ENCODE measurements around the gene PAOX. TPM values are rescaled to one million over a fixed set of nuclear protein-coding genes. Genes with fewer than 3 reads are reported as not detected.
A peak's percentile ranks its signal among the peaks of the same experiment; 100 is the strongest.

Gene PAOX
- total and polyA plus RNA-seq, 9 of the 15 experiments (the other 6 are each of a cell fraction or from before 2014, with no cell fraction given): 0.80 to 6.4 (median 2.6) TPM

- no peak overlapping the region for H3K4me2 ChIP-seq (ENCODE audit: insufficient read depth, low read length)
- H2AFZ ChIP-seq (ENCODE audit: low read depth, low read length): no peak overlapping the region
- 0 out of 2 replicates have a peak, but pooled peaks have one; percentile 12 for TF ChIP-seq ZNF121 (CRISPR knock-in tag; conservative IDR thresholded peaks at IDR 0.05)
- TF ChIP-seq ZNF165 (CRISPR knock-in tag; IDR thresholded peaks at IDR 0.05; ENCODE audit: borderline replicate concordance): no peak
- ATAC-seq (no peak), DNase-seq (ENCODE audit: extremely low read depth in 1 of 4, low spot score in 3 of 4) (no peak), FAIRE-seq (no peak)
- no peaks in the 10 kb centered on the region for H3K36me3 ChIP-seq (ENCODE audit: control insufficient read depth, insufficient read depth, low read length)
- no peaks in the 10 kb centered on the region; the same call in 2 of the 3 replicates for H3K79me2 ChIP-seq (ENCODE audit: control insufficient read depth, insufficient read depth, low read length)
- intact Hi-C loops (cut with micrococcal nuclease) (no loop called here), in situ Hi-C loops (cut with MboI) (no loop called here)
- H3K27ac ChIP-seq (ENCODE audit: extremely low read depth, low read depth, low read length): no peak overlapping the region
- peaks cover 0 to 30% of the 10 kb centered on the region in 2 experiments; a peak in 3 of 5 replicates for H3K4me1 ChIP-seq (replicated peaks in 1 of 2; ENCODE audit: control insufficient read depth in 2 of 2, insufficient read depth in 2 of 2, low read length in 2 of 2)
- no peaks in the 10 kb centered on the region for H3K27me3 ChIP-seq (ENCODE audit: control insufficient read depth in 2 of 2, insufficient read depth in 2 of 2, low read length in 2 of 2)
- 90% methylated on average over 2 of the region's 4 CpGs for WGBS (ENCODE audit: insufficient coverage, low coverage, missing lambda C conversion rate)
- H3K9ac ChIP-seq (ENCODE audit: insufficient read depth in 1 of 2, low read depth in 2 of 2, low read length in 2 of 2): no peak overlapping the region
- no peaks in the 10 kb centered on the region for H3K9me1 ChIP-seq (ENCODE audit: control insufficient read depth, insufficient read depth, low read length)
- H3K9me3 ChIP-seq (replicated peaks; ENCODE audit: control insufficient read depth, insufficient read depth, low read depth, low read length): no peaks in the 10 kb centered on the region
- no peak overlapping the region for H3K4me3 ChIP-seq
- ChIA-PET CTCF (ENCODE audit: low intra/inter-chr PET ratio) (no interaction called here), POLR2A (no interaction called here)
- BruUV-seq (replicated peaks): no TSS peak
- H4K20me1 ChIP-seq (replicated peaks; ENCODE audit: control insufficient read depth, insufficient read depth, low read length): no peaks in the 10 kb centered on the region
These were observed 4.5 kb downstream of the PAOX start for GRCh38 chr10:133383551-133383950.

GRCh38 chr10:133384071-133384470, 5.0 kb downstream of the PAOX start:
- H3K4me2 ChIP-seq (ENCODE audit: insufficient read depth, low read length): no peak overlapping the region
- no peaks in the 10 kb centered on the region; the same call in 2 of the 3 replicates for H3K79me2 ChIP-seq (ENCODE audit: control insufficient read depth, insufficient read depth, low read length)
- no peak for TF ChIP-seq NUFIP1 (IDR thresholded peaks at IDR 0.05; ENCODE audit: partially characterized antibody)
- no peak for TF ChIP-seq EP300 (IDR thresholded peaks at IDR 0.05; ENCODE audit: low read length)
- no peak for TF ChIP-seq AFF4 (CRISPR knock-in tag; IDR thresholded peaks at IDR 0.05)
- no peak for TF ChIP-seq HMGN3 (IDR thresholded peaks at IDR 0.05; ENCODE audit: borderline replicate concordance, extremely low read depth, insufficient read length, low read depth, low read length)
- no peak for TF ChIP-seq ZNF785 (CRISPR knock-in tag; IDR thresholded peaks at IDR 0.05)
- no peak for TF ChIP-seq COPS2 (conservative IDR thresholded peaks at IDR 0.05)
- no peak for TF ChIP-seq GTF2B (IDR thresholded peaks at IDR 0.05; ENCODE audit: extremely low read depth, insufficient read length)
- TF ChIP-seq ZNF695 (CRISPR knock-in tag; IDR thresholded peaks at IDR 0.05): no peak
- no peak for TF ChIP-seq ELK1 (CRISPR knock-in tag; IDR thresholded peaks at IDR 0.05)

More at GRCh38 chr10:133384071-133384470, 5.0 kb downstream of the PAOX start:
- no peaks in the 10 kb centered on the region for H3K36me3 ChIP-seq (ENCODE audit: control insufficient read depth, insufficient read depth, low read length)
- CTCF ChIA-PET (ENCODE audit: low intra/inter-chr PET ratio): no interaction called here
- FAIRE-seq: no peak
- ATAC-seq: no peak
- H3K9me1 ChIP-seq (ENCODE audit: control insufficient read depth, insufficient read depth, low read length): no peaks in the 10 kb centered on the region
- DNase-seq (ENCODE audit: extremely low read depth in 1 of 4, low spot score in 3 of 4): no peak
- intact Hi-C loops (cut with micrococcal nuclease): no loop called here
- H3K9me3 ChIP-seq (replicated peaks; ENCODE audit: control insufficient read depth, insufficient read depth, low read depth, low read length): no peaks in the 10 kb centered on the region
- BruUV-seq (replicated peaks): no TSS peak
- no peak overlapping the region for H3K27ac ChIP-seq (ENCODE audit: extremely low read depth, low read depth, low read length)
- no peaks in the 10 kb centered on the region for H4K20me1 ChIP-seq (replicated peaks; ENCODE audit: control insufficient read depth, insufficient read depth, low read length)
- H3K4me3 ChIP-seq: no peak overlapping the region
- peak overlapping the region in 1 of 2 experiments; percentile 45; a peak in 1 of 4 replicates for H3K9ac ChIP-seq (ENCODE audit: insufficient read depth in 1 of 2, low read depth in 2 of 2, low read length in 2 of 2)
- no peaks in the 10 kb centered on the region for H3K27me3 ChIP-seq (ENCODE audit: control insufficient read depth in 2 of 2, insufficient read depth in 2 of 2, low read length in 2 of 2)
- peaks cover 0 to 30% of the 10 kb centered on the region in 2 experiments; a peak in 3 of 5 replicates for H3K4me1 ChIP-seq (replicated peaks in 1 of 2; ENCODE audit: control insufficient read depth in 2 of 2, insufficient read depth in 2 of 2, low read length in 2 of 2)
- WGBS (ENCODE audit: insufficient coverage, low coverage, missing lambda C conversion rate): 53% methylated on average over 7 of the region's 13 CpGs
- POLR2A ChIA-PET: interaction anchor here (0.6 kb wide), 1 partner anchor 116 kb away, joined by 4 read pairs; no protein-coding TSS in a partner anchor
- no peak overlapping the region for H2AFZ ChIP-seq (ENCODE audit: low read depth, low read length)
- in situ Hi-C loops (cut with MboI): no loop called here

Measured in K562 (cell line).